HepG2 (cell line): Measurements from ENCODE around the gene SLC25A11. TPM values are rescaled to one million over a fixed set of nuclear protein-coding genes. Genes with fewer than 3 reads are reported as not detected.

Experiments
- CTCF ChIP-seq: sonication (generic); formaldehyde crosslinking; IDR thresholded peaks from 2 replicates; pipeline ENCODE4 v1.5.0; 2020; ENCODE audit warnings: mild to moderate bottlenecking, missing genetic modification reagents, moderate library complexity
- HOXA5 ChIP-seq: sonication (generic); formaldehyde crosslinking; IDR thresholded peaks from 2 replicates; pipeline ENCODE4 v1.4.0; 2020; ENCODE audit warnings: missing genetic modification reagents
- KLF12 ChIP-seq: sonication (generic); formaldehyde crosslinking; IDR thresholded peaks from 2 replicates; pipeline ENCODE4 v1.4.0; 2020; ENCODE audit warnings: missing genetic modification reagents, borderline replicate concordance
- PRDM10 ChIP-seq: sonication (generic); formaldehyde crosslinking; IDR thresholded peaks from 2 replicates; pipeline ENCODE4 v1.4.0; 2020; ENCODE audit warnings: low read depth, missing genetic modification reagents
- ZHX2 ChIP-seq, 2 experiments: sonication (generic) in 1 of 2; formaldehyde crosslinking in 1 of 2; IDR thresholded peaks; 2 replicates each; pipeline versions ENCODE4 v1.6.1 to v1.9.0; 2014 to 2022; ENCODE audit warnings: antibody characterized with exemption in 1 of 2, borderline replicate concordance in 1 of 2, inconsistent platforms in 1 of 2, low read depth in 1 of 2, missing genetic modification reagents in 1 of 2
- polyA plus RNA-seq, 8 experiments: library from polyadenylated mRNA; depleted of rRNA in 3 of 8; stranded (reverse) in 7 of 8; unstranded in 1 of 8; fragments of >200 nt; fragmentation: Illumina TruSeq in 4 of 8; extraction: Trizol in 4 of 8; gene quantifications; 2 replicates each; pipeline versions ENCODE4 v1.2.1 to v1.2.3, GENCODE V29; 2011 to 2016; ENCODE audit warnings: low read depth in 4 of 8, missing spikeins in 1 of 8, mixed read lengths in 1 of 8; ENCODE audit not compliant: insufficient read depth in 1 of 8
- total RNA-seq, 5 experiments: library from RNA; depleted of rRNA; stranded (reverse); fragments of >200 nt; fragmentation: Illumina TruSeq; extraction: Trizol; gene quantifications; 2 replicates each; pipeline ENCODE4 v1.2.3, GENCODE V29; 2016; ENCODE audit warnings: low read depth in 1 of 5
- TF ChIP-seq, protein P1 (sequence below): sonication (generic); formaldehyde crosslinking; IDR thresholded peaks from 2 replicates; pipeline ENCODE4 v1.4.0; 2020; ENCODE audit warnings: mild to moderate bottlenecking, missing genetic modification reagents, borderline replicate concordance
- TF ChIP-seq, protein P2 (sequence below): sonication (generic); formaldehyde crosslinking; IDR thresholded peaks from 2 replicates; pipeline ENCODE4 v1.4.0; 2020; ENCODE audit warnings: missing genetic modification reagents
- TF ChIP-seq, protein P3 (sequence below): IDR thresholded peaks from 2 replicates; pipeline ENCODE4 v1.6.1; 2016; ENCODE audit warnings: mild to moderate bottlenecking, missing biosample characterization, missing genetic modification reagents

Gene SLC25A11
- total and polyA plus RNA-seq, 2 of the 13 experiments (the other 11 are each of a cell fraction or from before 2014, with no cell fraction given), result 35.4 to 47.2 TPM

GRCh38 chr17:4908301-4908700 is 31.5 kb downstream of the SLC25A11 start (continued):
- TF ChIP-seq PRDM10 (no peak), CTCF (CRISPR knock-in tag) (peak; percentile 16; the same call in 1 of the 2 replicates), ZHX2 (IDR thresholded peaks at IDR 0.05; ENCODE audit: low read depth) (no peak), ZHX2 (CRISPR knock-in tag; IDR thresholded peaks at IDR 0.05; ENCODE audit: borderline replicate concordance) (no peak), HOXA5 (CRISPR knock-in tag) (no peak), KLF12 (CRISPR knock-in tag) (no peak)
- TF ChIP-seq, protein P1, sequence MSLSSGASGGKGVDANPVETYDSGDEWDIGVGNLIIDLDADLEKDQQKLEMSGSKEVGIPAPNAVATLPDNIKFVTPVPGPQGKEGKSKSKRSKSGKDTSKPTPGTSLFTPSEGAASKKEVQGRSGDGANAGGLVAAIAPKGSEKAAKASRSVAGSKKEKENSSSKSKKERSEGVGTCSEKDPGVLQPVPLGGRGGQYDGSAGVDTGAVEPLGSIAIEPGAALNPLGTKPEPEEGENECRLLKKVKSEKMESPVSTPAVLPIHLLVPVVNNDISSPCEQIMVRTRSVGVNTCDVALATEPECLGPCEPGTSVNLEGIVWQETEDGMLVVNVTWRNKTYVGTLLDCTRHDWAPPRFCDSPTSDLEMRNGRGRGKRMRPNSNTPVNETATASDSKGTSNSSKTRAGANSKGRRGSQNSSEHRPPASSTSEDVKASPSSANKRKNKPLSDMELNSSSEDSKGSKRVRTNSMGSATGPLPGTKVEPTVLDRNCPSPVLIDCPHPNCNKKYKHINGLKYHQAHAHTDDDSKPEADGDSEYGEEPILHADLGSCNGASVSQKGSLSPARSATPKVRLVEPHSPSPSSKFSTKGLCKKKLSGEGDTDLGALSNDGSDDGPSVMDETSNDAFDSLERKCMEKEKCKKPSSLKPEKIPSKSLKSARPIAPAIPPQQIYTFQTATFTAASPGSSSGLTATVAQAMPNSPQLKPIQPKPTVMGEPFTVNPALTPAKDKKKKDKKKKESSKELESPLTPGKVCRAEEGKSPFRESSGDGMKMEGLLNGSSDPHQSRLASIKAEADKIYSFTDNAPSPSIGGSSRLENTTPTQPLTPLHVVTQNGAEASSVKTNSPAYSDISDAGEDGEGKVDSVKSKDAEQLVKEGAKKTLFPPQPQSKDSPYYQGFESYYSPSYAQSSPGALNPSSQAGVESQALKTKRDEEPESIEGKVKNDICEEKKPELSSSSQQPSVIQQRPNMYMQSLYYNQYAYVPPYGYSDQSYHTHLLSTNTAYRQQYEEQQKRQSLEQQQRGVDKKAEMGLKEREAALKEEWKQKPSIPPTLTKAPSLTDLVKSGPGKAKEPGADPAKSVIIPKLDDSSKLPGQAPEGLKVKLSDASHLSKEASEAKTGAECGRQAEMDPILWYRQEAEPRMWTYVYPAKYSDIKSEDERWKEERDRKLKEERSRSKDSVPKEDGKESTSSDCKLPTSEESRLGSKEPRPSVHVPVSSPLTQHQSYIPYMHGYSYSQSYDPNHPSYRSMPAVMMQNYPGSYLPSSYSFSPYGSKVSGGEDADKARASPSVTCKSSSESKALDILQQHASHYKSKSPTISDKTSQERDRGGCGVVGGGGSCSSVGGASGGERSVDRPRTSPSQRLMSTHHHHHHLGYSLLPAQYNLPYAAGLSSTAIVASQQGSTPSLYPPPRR (CRISPR knock-in tag), result no peak; the same call in 1 of the 2 replicates
- TF ChIP-seq, protein P2, sequence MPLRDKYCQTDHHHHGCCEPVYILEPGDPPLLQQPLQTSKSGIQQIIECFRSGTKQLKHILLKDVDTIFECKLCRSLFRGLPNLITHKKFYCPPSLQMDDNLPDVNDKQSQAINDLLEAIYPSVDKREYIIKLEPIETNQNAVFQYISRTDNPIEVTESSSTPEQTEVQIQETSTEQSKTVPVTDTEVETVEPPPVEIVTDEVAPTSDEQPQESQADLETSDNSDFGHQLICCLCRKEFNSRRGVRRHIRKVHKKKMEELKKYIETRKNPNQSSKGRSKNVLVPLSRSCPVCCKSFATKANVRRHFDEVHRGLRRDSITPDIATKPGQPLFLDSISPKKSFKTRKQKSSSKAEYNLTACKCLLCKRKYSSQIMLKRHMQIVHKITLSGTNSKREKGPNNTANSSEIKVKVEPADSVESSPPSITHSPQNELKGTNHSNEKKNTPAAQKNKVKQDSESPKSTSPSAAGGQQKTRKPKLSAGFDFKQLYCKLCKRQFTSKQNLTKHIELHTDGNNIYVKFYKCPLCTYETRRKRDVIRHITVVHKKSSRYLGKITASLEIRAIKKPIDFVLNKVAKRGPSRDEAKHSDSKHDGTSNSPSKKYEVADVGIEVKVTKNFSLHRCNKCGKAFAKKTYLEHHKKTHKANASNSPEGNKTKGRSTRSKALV, result peak; percentile 61
- TF ChIP-seq, protein P3, sequence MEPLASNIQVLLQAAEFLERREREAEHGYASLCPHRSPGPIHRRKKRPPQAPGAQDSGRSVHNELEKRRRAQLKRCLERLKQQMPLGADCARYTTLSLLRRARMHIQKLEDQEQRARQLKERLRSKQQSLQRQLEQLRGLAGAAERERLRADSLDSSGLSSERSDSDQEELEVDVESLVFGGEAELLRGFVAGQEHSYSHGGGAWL (CRISPR knock-in tag), result no peak; the same call in 1 of the 2 replicates
